ENCODE measurements around the gene BARX1. TPM values are rescaled to one million over a fixed set of nuclear protein-coding genes. Genes with fewer than 3 reads are reported as not detected.
"Not testable (repeated sequence)": the region's sequence is repeated elsewhere in the genome, so short reads cannot be mapped to it uniquely, and the experiment has no call there.

Gene BARX1
- total RNA-seq, 1 donor from 2014 or later, result not detected

- intact Hi-C loops (cut with micrococcal nuclease), result no loop called here
Measured at GRCh38 chr9:93952784-93953495, 2.2 kb downstream of the BARX1 start.

- intact Hi-C loops (cut with micrococcal nuclease), result no loop called here
Measured at GRCh38 chr9:93952119-93952783, 2.9 kb downstream of the BARX1 start.

DNA sequence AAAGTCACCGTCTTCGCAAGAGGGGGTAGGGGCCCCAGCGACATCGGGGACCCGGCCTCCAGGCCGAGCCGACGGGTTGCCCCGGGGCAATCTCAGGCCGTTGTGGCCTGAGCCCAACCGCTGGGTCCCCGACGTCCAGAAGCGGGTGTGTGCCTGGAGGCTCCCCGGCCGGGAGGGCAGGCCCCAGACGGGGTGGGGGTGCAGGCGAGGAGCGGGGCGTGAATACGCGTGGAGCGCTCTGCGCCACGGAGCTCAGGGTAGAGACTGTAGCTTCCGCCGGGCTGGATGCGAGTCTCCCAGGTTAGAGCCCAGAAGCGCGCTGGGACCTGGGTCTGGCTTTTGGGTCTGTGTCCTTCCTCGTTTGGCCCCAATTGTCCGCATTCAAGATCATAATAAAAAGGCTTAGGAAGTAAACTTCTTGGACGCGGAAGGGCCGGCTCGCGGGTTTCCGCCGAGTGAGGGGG, 3.5 kb downstream of the BARX1 start:
- intact Hi-C loops (cut with micrococcal nuclease), result no loop called here

GRCh38 chr9:93950619-93951601, 4.2 kb downstream of the BARX1 start:
- intact Hi-C loops (cut with micrococcal nuclease), result no loop called here

- intact Hi-C loops (cut with micrococcal nuclease), result no loop called here
Measured at GRCh38 chr9:93949694-93950449, 5.3 kb downstream of the BARX1 start.

DNA sequence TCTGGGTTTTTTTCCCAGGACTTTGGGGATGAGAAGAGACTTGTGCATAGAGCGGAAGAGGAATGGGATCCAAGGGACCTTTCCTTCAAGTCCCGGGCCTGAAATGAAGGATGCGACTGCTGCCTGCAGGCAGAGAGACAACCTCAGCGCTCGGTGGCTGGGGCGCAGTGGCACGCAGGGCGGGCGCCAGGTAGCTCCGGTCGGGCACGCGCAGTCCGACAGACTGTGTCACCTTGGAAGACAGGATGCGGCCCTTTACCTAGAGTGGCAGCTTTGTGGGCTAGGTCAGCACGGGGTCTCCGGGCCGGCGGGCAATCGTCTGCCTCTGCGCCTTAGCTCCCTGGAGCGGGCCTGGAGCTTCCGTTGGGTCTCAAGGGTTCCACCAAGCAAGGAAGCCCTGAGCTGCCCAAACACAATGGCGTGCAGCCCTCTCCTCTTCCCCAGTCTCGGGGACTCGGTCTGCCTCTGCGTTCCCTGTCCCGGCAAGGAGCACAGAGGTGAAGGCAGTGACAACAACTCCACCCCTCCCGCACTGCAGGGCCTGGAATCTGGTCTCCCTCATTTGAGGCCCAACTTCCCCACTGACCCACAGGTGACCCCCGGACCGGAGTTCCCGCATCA, 6.0 kb downstream of the BARX1 start:
- intact Hi-C loops (cut with micrococcal nuclease), result no loop called here

GRCh38 chr9:93948441-93949072, 6.6 kb downstream of the BARX1 start:
- intact Hi-C loops (cut with micrococcal nuclease), result no loop called here

DNA sequence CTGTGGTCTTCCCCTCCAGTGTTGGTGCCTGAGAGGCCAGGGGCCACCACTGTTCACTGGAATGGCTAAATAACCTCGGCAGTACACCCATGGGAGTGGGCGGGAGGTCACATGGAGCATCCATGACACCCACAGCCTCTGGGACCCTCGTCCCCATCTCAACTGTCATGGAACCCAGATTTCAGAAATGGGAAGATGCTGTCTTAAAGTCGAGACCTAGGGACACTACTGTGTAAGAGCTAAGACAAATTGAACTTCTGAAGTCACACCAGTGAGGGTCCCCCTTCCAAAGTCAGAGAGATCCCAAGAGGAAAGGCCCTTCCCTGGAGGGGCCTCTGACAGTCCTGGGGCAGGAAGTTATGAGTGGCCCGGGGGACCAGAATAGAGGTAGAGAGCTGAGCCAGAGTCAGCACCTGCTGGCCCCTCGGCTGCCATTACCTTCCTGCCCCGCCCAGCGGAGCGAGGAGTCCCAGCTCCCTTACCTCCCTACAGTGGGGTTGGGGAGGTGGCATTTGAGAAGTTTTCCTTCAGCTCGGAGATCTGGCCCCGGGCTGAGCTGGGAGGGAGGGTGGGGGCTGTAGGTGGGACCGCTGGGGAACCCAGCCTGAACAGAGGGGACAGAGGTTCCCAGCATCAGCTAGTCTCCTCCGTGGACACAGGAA, 7.6 kb downstream of the BARX1 start:
- intact Hi-C loops (cut with micrococcal nuclease), result no loop called here

GRCh38 chr9:93946338-93946712, 8.8 kb downstream of the BARX1 start:
- intact Hi-C loops (cut with micrococcal nuclease), result no loop called here

DNA sequence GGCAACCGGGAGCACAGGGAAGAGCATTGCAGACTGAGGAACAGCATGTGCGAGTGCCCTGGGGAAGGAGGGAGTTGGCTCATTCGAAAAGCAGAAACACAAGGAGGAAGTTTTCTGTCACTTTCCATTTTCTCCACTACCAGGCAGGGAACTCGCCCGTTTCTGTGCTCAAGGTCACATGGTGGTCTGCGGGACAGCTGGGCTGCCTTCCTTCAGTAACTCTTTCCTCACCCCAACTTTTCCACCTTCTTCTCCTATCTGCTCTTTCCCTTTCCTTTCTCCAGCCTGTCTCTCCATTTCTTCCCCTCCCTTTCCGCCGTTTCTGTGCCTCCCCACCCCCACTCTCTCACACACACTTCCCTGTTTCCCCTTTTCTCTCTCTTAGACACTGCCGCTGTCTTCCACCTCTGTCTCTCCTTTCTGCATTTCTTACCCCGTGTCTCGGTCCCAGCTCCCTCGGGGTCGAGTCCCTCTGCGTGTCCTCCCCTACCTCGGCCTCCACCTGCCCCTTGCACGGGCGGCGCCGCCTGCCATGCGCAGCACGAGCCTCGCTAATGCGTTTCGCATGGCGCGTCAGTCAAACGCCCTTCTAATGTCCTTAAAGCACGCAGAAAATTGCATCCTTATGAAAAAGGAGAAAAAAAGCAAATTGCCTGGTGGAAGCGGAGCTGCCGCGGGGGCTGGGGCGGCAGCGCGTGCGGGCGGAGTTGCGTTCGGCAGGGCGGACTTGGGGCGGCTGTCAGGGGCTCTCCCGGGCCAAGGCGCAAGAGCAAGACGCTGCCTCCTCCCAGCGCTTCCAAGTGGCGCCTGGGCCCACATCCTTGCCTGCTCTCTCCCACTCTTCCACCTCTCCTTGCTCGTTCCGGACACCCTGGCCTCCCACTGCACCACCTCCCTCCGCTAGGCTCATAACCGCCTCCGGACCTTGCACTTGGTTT, 9.5 kb downstream of the BARX1 start:
- intact Hi-C loops (cut with micrococcal nuclease), result no loop called here

DNA sequence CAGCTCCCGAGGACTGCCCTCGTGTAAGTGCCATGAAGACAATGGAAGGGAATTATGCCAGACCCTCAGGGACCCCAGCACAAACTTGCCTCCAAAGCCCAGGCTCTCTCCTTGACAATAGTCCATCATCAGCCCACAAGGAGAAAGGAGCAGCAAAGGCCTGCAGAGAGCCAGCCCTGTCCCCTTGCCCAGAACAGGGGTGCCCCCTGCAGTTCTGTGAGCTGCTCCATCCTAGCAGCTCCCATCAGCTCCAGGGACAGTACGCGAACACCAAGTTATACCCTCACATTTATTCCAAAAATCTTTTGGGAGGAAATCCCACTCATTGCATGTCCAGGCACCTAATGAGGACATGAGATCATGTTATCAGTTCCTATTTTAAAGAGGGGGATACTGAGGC, 11.1 kb downstream of the BARX1 start:
- intact Hi-C loops (cut with micrococcal nuclease), result no loop called here

DNA sequence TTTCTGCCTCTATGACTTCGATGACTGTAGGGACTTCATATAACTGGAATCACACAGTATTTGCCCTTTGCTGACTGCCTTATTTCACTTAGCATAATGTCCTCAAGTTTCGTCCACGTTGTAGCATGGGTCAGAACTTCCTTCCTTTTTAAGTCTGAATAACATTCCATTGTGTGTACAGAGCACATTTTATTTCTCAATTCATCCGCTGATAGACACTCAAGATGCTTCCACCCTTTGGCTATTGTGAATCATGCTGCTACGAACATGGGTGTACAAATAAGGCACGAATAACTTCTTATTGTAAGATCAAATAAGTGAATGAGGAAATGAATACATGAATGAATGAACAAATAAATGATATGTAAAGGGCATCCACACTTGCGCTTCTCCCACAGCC, 13.0 kb downstream of the BARX1 start:
- intact Hi-C loops (cut with micrococcal nuclease), result no loop called here

- intact Hi-C loops (cut with micrococcal nuclease), result no loop called here
Measured at GRCh38 chr9:93941493-93941892, 13.7 kb downstream of the BARX1 start.

DNA sequence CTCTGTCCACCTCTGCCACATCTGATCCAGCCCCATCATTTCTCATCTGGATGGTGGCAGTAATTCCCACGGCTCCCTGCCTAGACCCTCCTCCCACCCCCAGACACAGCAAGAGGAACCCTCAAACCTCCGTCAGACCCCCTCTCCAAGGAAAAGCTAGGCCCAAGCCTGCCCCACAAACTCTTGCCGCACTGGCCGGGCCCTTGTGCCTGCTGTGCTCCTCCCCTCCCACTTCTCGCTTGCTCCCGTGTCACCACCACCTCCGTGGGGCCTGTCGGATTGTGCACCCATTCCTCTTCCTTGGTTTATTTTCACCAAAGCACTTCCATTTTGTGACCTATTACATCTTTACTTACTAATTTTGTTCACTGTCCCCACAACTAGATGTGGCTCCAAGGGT, 14.2 kb downstream of the BARX1 start:
- intact Hi-C loops (cut with micrococcal nuclease), result no loop called here

DNA sequence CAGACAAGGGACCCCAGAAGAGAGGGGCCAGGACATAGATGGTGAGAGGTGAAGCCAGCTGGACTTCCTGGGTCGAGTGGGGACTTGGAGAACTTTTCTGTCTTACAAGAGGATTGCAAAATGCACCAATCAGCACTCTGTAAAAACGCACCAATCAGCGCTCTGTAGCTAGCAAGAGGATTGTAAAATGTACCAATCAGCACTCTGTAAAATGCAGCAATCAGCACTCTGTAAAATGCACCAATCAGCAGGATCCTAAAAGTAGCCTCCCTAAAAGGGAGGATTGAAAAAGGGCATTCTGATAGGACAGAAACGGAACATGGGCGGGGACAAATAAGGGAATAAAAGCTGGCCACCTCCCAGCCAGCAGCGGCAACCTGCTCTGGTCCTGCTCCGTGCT, 15.6 kb downstream of the BARX1 start:
- intact Hi-C loops (cut with micrococcal nuclease), result not testable (repeated sequence)

GRCh38 chr9:93937193-93937592, 18.0 kb downstream of the BARX1 start:
- intact Hi-C loops (cut with micrococcal nuclease), result no loop called here

DNA sequence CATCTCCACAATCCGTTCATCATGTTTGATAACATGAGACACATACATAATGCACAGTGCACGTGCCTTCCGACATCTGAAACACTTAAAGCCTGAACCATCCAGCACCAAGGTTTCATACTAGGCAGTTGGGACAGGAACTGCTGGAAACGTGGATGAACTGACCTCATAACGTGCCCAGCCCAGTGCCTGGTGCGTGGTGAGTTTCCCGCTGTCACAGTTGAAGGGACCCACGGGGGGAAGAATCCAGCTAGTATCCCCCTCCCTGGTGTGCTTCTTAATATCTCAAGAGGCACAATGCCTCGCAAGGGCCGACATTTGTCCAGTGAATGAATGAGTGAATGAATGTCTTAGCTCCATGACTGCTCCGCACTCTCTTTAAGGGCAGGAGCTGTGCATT, 23.2 kb downstream of the BARX1 start:
- intact Hi-C loops (cut with micrococcal nuclease), result no loop called here

GRCh38 chr9:93930070-93930469, 25.1 kb downstream of the BARX1 start:
- intact Hi-C loops (cut with micrococcal nuclease), result no loop called here

- intact Hi-C loops (cut with micrococcal nuclease), result no loop called here
Measured at GRCh38 chr9:93929231-93929630, 25.9 kb downstream of the BARX1 start.

Measured in T-helper 2 cell treated with Interferon-gamma antibody and Interleukin-4, amounts not matched to agents 100 ng/mL and 5 ng/mL, for 36 hours (primary cell).